ELF-1 (cell line): ENCODE data around the gene KNDC1.
"Not testable (repeated sequence)": the region's sequence is repeated elsewhere in the genome, so short reads cannot be mapped to it uniquely, and the experiment has no call there.

Experiments used
- DNase-seq: peaks from one replicate; pipeline ENCODE4 v3.0.0-alpha.2; 2016; ENCODE audit warnings: low read depth, low spot score

The KNDC1 gene

GRCh38 chr10:133159950-133160825 lies at the start of gene KNDC1:
Gene KNDC1, plus strand, starts transcription at chr10:133160219. Its CDS starts 249 bp downstream, at chr10:133160468.
- DNase-seq = no peak

DNA sequence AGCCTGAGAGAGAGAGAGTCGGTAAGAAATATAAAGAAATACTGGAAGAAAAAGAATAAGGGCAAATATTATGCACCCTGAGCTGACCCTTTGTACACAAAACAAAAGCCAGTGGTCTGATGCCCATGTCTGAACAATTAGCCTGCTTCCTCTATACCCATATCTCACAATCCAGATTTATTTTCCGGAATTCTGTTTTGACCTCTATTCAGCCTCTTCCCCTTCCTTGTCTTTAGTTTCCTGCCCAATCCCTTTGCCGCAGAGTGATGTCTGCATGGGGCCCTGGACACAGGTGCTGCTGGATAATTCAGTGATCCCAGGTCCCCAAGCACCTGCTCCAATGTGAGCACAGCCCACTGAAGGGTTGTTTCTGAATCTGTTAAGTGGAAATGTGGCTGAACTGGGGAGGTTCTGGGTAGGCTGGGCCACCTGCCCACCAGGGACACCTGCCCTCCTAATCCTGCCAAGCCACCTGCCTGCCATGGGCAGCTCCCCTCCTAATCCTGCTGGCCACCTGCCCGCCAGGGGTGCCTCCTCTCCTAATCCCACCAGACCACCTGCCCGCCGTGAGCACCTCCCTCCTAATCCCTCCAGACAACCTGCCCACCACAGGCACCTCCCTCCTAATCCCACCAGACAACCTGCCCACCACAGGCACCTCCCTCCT lies 49.3 kb upstream of the KNDC1 start:
- no peak for DNase-seq

GRCh38 chr10:133111640-133112039 lies 48.4 kb upstream of the KNDC1 start:
- not testable (repeated sequence) for DNase-seq

DNA sequence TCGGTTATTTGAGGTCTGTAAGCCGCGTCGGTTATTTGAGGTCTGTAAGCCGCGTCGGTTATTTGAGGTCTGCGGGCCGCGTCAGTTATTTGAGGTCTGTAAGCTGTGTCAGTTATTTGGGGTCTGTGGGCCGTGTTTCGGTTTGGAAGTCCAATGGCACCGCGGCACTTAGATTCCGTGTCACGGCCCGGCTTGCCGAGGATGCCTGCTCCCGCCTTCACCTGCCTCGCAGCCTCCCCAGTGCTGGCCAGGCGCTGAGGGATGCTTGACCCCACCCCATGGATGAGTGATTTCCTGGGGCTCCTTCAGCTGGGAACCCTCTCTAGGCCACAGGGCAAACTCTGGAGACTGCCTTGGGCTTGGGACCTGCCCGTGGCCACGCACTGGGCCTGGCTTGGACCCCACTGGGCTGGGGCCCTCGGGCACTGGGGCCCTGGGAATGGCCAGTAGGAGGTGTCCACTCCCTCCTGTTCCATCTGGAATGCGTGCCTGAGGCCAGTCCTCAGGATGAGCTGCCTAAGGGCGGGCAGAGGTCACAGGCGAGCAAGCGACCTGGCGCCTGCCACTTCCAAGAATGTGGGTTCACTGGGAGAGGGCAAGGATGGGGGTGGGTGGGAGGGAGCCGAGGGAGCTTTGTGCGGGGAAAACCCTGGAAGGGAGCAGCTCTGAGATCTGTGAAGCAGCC lies 46.7 kb upstream of the KNDC1 start:
- no peak for DNase-seq

- no peak for DNase-seq
Observed at GRCh38 chr10:133113847-133114246, 46.2 kb upstream of the KNDC1 start.

GRCh38 chr10:133114251-133114650 lies 45.8 kb upstream of the KNDC1 start:
- no peak for DNase-seq

GRCh38 chr10:133114726-133115452 lies 45.1 kb upstream of the KNDC1 start:
- no peak for DNase-seq

DNA sequence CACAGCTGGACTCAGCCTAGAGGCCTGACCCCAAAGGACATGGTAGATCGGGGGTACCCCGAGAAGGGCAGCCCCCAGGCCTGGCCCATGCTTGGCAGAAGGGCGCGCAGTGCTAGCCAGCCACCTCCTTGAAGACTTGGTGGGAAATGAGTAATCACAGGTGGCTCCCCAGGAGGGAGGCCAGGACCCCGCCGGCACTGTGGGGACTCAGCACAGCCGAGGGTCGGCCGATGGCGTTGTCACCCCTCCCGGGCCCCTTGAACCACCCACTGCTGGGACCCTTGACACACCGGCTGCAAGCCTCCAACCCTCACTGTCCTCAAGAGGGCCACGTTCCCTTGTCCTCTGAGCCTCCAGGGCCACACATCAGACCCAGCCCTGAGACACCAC lies 44.6 kb upstream of the KNDC1 start:
- DNase-seq = no peak

- no peak for DNase-seq
Observed at GRCh38 chr10:133115976-133116375, 44.0 kb upstream of the KNDC1 start.

DNA sequence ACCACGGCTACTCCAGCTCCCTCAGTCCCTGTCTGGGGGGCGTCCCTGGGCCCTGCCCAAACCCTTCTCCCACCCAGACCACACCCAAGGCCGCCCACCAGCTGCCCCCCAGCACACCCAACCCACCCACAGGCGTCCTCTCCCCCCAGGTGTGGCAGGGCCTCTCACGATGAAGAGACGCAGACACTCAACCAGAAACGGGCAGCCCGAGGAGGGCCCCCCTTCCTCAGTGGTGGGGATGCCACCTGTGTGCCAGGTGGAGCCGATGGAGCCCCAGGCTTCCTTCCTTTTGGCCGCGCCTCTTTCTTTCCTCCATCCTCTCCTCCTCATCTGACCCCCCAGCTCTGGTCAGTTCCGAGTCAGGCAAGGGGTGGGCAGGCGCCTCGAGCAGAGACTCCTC lies 43.6 kb upstream of the KNDC1 start:
- no peak for DNase-seq

DNA sequence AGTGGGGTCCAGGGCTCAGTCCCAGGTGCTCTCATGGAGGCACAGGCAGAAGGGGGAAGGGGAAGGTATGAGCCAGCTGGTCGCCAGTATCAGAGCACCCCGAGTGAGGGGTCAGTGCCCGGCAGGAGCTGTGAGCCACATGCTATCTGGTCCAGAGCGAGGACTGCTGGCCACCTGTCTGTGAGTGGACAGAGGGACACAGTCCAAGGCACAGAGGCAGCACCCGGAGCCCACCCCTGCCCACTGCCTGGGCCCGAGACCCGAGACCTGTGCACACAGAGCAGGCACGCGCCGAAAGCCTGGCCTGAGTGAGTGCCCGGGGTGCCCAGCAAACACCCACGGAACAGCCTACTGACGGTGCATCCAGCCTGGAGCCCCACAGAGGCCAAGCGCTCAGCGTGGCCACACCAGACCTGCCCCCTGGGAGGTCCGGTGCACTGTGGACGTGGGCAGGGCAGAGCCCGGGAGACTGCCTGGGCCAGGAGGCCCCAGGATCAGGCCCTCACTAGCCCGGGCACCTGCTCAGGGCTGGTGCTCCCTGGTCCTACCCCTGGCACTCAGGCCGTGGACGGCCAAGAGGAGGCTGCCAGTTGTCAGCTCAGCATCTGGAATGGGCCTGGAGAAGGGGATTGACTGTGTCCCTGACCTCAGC lies 42.9 kb upstream of the KNDC1 start:
- DNase-seq = no peak

DNA sequence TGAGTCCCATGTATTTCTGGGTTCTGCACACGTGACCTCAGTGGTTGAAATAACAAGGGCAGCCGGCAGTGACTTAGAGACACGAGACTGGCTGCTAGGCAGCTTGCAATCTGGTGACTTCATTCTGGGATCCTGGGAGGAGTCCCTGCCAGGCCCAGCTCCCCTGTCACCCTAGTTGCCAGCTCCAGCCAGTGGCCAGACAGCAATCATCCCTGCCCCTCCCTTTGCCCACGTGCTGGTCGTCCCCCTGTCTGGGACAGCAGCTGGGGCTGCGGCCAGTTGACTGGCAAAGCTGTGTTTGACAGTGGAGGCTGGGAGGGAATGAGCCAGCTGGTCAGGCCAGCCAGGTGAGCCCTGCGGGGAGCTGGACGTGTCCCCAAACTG lies 42.3 kb upstream of the KNDC1 start:
- DNase-seq = no peak

DNA sequence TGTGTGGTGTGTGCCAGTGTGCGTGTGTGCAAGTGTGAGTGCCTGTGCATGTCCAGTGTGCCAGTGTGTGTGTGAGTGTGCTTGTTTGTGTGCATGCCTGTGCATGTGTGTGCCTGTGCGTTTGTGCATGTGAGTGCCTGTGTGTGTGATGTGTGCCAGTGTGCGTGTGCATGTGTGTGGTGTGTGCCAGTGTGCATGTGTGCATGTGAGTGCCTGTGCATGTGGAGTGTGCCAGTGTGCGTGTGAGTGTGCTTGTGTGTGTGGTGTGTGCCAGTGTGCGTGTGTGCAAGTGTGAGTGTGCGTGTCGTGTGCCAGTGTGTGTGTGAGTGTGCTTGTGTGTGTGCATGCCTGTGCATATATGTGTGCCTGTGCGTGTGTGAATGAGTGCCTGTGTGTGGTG lies 38.5 kb upstream of the KNDC1 start:
- DNase-seq = no peak

DNA sequence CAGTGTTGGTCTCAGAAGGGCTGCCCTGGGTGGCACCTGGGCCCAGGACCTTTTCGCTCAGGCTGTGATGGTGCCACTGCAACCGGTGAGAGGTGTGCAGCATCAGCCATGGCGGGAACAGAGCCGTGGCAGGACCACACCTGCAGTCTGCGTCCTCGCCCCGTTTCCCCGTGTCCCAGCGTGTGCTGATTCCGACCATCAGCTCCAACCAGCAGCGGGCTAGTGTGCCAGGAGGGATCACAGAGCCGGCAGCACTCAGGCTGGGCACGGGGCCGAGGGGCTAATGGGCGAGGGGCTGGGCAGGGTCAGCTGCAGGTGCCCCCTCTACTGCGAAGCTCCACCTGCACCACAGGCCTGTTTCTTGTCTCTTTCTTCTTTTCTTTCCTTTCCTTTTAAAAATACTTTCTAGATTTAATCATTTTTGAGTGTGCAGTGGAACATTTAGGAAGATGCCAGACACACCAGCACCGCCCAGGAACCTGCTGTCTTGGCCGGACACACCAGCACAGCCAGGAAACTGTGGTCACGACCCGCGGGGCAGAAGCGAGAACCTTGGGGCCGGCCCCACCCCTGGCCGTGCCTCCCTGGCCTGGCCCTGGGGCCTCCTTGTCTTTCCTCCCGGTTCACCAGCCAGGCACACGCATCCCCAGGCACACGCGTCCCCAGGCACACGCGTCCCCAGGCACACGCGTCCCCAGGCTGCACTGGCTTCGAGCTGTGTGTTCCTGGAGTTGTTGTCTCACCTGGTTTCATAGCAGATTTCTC lies 37.7 kb upstream of the KNDC1 start:
- no peak for DNase-seq

DNA sequence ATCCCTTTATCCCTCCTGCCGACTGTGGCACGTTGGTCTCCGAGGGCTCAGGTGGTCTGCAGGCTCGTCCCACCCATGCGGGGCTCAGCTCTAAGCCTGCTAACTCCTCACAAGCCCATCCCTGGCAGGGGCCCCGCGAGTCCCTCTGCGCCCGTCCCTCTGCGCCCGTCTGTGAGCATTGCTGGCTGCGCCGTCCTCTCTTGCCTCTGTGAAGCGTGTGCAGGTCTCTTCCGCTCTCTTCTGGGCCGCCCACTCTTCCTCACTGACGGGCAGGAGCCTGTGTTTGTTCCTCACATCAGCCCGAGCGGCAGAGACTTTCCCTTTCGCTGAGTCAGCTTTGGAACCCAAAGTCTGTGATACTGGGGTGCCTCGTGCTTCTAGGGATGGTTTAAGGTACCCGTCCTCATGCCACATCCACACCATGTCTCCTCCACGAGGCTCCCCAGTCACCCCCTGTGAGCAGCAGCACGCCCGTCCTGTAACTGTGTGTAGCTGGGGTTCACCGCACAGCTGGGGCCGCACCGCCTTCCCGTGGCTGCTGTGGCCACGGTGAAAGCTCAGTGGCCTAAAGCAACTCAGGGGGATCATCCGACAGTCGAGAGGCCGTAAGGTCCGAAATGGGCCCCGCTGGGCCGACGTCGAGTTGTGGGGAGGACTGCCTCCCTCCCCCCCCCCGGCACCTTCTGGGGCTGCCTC lies 36.8 kb upstream of the KNDC1 start:
- DNase-seq = no peak

GRCh38 chr10:133123746-133124356 lies 36.2 kb upstream of the KNDC1 start:
- DNase-seq = no peak

GRCh38 chr10:133124357-133125211 lies 35.4 kb upstream of the KNDC1 start:
- DNase-seq = no peak

- DNase-seq = no peak
Observed at GRCh38 chr10:133125901-133126300, 34.1 kb upstream of the KNDC1 start.
